HCT116 (cell line): ENCODE data around the gene SDF4.

Source experiments
- CTCF ChIP-seq, 3 experiments: fragments of 200-600 bp in 1 of 3; sonication (generic) in 1 of 3; IDR thresholded peaks in 2 of 3; conservative IDR thresholded peaks in 1 of 3; 2 replicates each; pipeline ENCODE4 v1.5.1; 2012 to 2017; ENCODE audit warnings: low read depth in 2 of 3, low read length in 2 of 3, antibody characterized with exemption in 1 of 3, borderline replicate concordance in 1 of 3, control low read depth in 1 of 3, mild to moderate bottlenecking in 1 of 3, mixed read lengths in 1 of 3, mixed run types in 1 of 3, moderate library complexity in 1 of 3; ENCODE audit not compliant: insufficient read depth in 1 of 3
- EGR1 ChIP-seq: IDR thresholded peaks from 2 replicates; pipeline ENCODE4 v1.6.1; 2012; ENCODE audit warnings: low read depth
- EZH2phosphoT487 ChIP-seq: fragments of 200-600 bp; IDR thresholded peaks from 2 replicates; pipeline ENCODE4 v1.6.1; 2018; ENCODE audit warnings: antibody characterized with exemption, borderline replicate concordance
- POLR2A ChIP-seq: IDR thresholded peaks from 2 replicates; pipeline ENCODE4 v1.7.0; 2011; ENCODE audit warnings: borderline replicate concordance; ENCODE audit not compliant: insufficient read depth, insufficient read length; ENCODE audit errors: extremely low read depth
- SIN3A ChIP-seq: IDR thresholded peaks from 2 replicates; pipeline ENCODE4 v1.6.1; 2012; ENCODE audit warnings: low read depth
- SRF ChIP-seq: IDR thresholded peaks from 2 replicates; pipeline ENCODE4 v1.6.1; 2012; ENCODE audit warnings: low read depth
- ZNF274 ChIP-seq: fragments of 200-500 bp; sonication (Bioruptor generic); IDR thresholded peaks from 2 replicates; pipeline ENCODE4 v1.6.1; 2014; ENCODE audit warnings: mild to moderate bottlenecking, low read depth, low read length, inconsistent platforms

DNA sequence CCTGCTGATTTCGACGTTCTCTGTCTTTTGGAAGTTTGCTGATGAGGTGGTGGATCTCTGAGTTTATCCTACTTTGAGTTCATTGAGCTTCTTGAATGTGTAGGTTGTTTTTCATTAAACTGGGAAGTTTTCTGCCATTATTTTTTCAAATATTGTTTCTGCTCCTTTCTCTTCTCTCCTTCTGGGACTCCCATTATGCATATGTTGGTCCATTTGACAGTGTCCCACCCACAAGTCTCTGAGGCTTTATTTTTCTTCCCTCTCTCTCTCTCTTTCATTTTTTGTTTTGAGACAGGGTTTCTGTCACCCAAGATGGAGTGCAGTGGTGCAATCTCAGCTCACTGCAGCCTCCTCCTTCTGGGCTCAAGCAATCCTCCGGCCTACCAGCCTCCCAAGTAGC is 37.1 kb downstream of the SDF4 start:
- no peak for TF ChIP-seq EGR1
- TF ChIP-seq EZH2phosphoT487, result no peak
- TF ChIP-seq CTCF (IDR thresholded peaks at IDR 0.05 in 2 of 3, conservative IDR thresholded peaks at IDR 0.05 in 1 of 3; ENCODE audit: borderline replicate concordance in 1 of 3, insufficient read depth in 1 of 3, low read depth in 2 of 3, low read length in 2 of 3), result no peak
- no peak for TF ChIP-seq POLR2A
- no peak for TF ChIP-seq SRF
- no peak for TF ChIP-seq ZNF274
- no peak for TF ChIP-seq SIN3A
